GM23338 (cell line): ENCODE data around the gene OR1I1. TPM values are rescaled to one million over a fixed set of nuclear protein-coding genes. Genes with fewer than 3 reads are reported as not detected.

Source experiments
- ATAC-seq: fragments of 200-7000 bp; cut with Tn5 transposase; 3 replicates; pipeline ENCODE4 v1.9.1; 2020
- DNase-seq: peaks from one replicate; pipeline ENCODE4 v3.0.0-alpha.2; 2015; ENCODE audit warnings: low spot score
- H2AFZ ChIP-seq: fragments of 200-600 bp; sonication (generic); 2 replicates; pipeline ENCODE4 v1.8.0; 2016; ENCODE audit warnings: antibody characterized with exemption, mild to moderate bottlenecking, moderate library complexity
- H3F3A ChIP-seq: fragments of 200-600 bp; sonication (generic); replicated peaks from 2 replicates; pipeline ENCODE4 v1.8.0; 2017; ENCODE audit warnings: antibody characterized with exemption, mixed run types, low read depth
- H3K27ac ChIP-seq: fragments of 200-600 bp; sonication (generic); 2 replicates; pipeline ENCODE4 v1.6.1; 2016; ENCODE audit warnings: low read depth
- H3K27me3 ChIP-seq: fragments of 200-600 bp; sonication (generic); 2 replicates; pipeline ENCODE4 v1.8.0; 2016; ENCODE audit warnings: mild to moderate bottlenecking, mixed run types, moderate library complexity; ENCODE audit not compliant: insufficient read depth
- H3K36me3 ChIP-seq: fragments of 200-600 bp; sonication (generic); 2 replicates; pipeline ENCODE4 v1.8.0; 2016; ENCODE audit warnings: mild to moderate bottlenecking; ENCODE audit not compliant: insufficient read depth
- H3K4me1 ChIP-seq: fragments of 200-600 bp; sonication (generic); 2 replicates; pipeline ENCODE4 v1.8.0; 2016; ENCODE audit warnings: mild to moderate bottlenecking, moderate library complexity; ENCODE audit not compliant: insufficient read depth
- H3K4me2 ChIP-seq: fragments of 200-600 bp; sonication (generic); 2 replicates; pipeline ENCODE4 v1.7.1; 2017; ENCODE audit warnings: mixed run types
- H3K4me3 ChIP-seq: fragments of 200-600 bp; sonication (generic); 2 replicates; pipeline ENCODE4 v1.6.1; 2016; ENCODE audit warnings: mixed run types
- H3K79me2 ChIP-seq: fragments of 200-600 bp; sonication (generic); replicated peaks from 2 replicates; pipeline ENCODE4 v1.8.0; 2017; ENCODE audit warnings: mild to moderate bottlenecking; ENCODE audit not compliant: insufficient read depth
- H3K9me2 ChIP-seq: fragments of 200-600 bp; sonication (generic); 2 replicates; pipeline ENCODE4 v1.8.0; 2017; ENCODE audit not compliant: insufficient read depth
- H4K20me1 ChIP-seq: fragments of 200-600 bp; sonication (generic); replicated peaks from 2 replicates; pipeline ENCODE4 v1.8.0; 2017; ENCODE audit warnings: mild to moderate bottlenecking; ENCODE audit not compliant: insufficient read depth
- H3K27ac Mint-ChIP-seq: 2 replicates; pipeline ENCODE4 v1.8.0; 2020; ENCODE audit warnings: inconsistent platforms, mild to moderate bottlenecking, moderate library complexity, mixed read lengths
- H3K27me3 Mint-ChIP-seq: 3 replicates; pipeline ENCODE4 v1.8.0; 2022; ENCODE audit warnings: low read depth, mild to moderate bottlenecking, moderate library complexity, mixed read lengths, inconsistent platforms; ENCODE audit not compliant: insufficient read depth, poor library complexity
- H3K36me3 Mint-ChIP-seq: 3 replicates; pipeline ENCODE4 v1.8.0; 2021; ENCODE audit warnings: low read depth, mild to moderate bottlenecking, inconsistent platforms, moderate library complexity, mixed read lengths
- H3K4me1 Mint-ChIP-seq: 3 replicates; pipeline ENCODE4 v1.8.0; 2020; ENCODE audit warnings: mild to moderate bottlenecking, inconsistent platforms, mixed read lengths
- H3K4me3 Mint-ChIP-seq: 3 replicates; pipeline ENCODE4 v1.8.0; 2021; ENCODE audit warnings: moderate library complexity, mild to moderate bottlenecking, inconsistent platforms, mixed read lengths
- H3K9me3 Mint-ChIP-seq: 3 replicates; pipeline ENCODE4 v1.8.0; 2020; ENCODE audit warnings: moderate library complexity, mild to moderate bottlenecking, inconsistent platforms, mixed read lengths
- EZH2 ChIP-seq: fragments of 200-600 bp; sonication (generic); IDR thresholded peaks from one replicate; pipeline ENCODE4 v1.8.0; 2017; ENCODE audit warnings: antibody characterized with exemption, mild to moderate bottlenecking, low read depth; ENCODE audit not compliant: unreplicated experiment
- JUNB ChIP-seq: IDR thresholded peaks from one replicate; pipeline ENCODE4 v1.6.1; 2016; ENCODE audit warnings: antibody characterized with exemption; ENCODE audit not compliant: unreplicated experiment
- POLR2AphosphoS5 ChIP-seq: IDR thresholded peaks from 2 replicates; pipeline ENCODE4 v1.6.1; 2016; ENCODE audit warnings: antibody characterized with exemption, low read depth
- ZNF114 ChIP-seq: fragments of 250-450 bp; sonication (Bioruptor Pico); IDR thresholded peaks from 2 replicates; pipeline ENCODE4 v1.5.0; 2020; ENCODE audit warnings: mild to moderate bottlenecking, moderate library complexity
- polyA plus RNA-seq: library from polyadenylated mRNA; unstranded; fragments of >200 nt; fragmentation: Nextera tagmentation; extraction: Ambion mirVana; gene quantifications from 2 replicates; pipeline ENCODE4 v1.2.1, GENCODE V29; 2016
- total RNA-seq: library from RNA; depleted of rRNA; stranded (reverse); fragments of >200 nt; shearing (Covaris generic); gene quantifications from 2 replicates; pipeline ENCODE4 v1.2.3, GENCODE V29; 2014
- TF ChIP-seq, protein P1 (sequence below): fragments of 250-450 bp; sonication (Bioruptor Pico); IDR thresholded peaks from 2 replicates; pipeline ENCODE4 v1.5.0; 2020; ENCODE audit warnings: mild to moderate bottlenecking, moderate library complexity

Gene OR1I1
- total and polyA plus RNA-seq, 2 experiments from 2014 or later = not detected

DNA sequence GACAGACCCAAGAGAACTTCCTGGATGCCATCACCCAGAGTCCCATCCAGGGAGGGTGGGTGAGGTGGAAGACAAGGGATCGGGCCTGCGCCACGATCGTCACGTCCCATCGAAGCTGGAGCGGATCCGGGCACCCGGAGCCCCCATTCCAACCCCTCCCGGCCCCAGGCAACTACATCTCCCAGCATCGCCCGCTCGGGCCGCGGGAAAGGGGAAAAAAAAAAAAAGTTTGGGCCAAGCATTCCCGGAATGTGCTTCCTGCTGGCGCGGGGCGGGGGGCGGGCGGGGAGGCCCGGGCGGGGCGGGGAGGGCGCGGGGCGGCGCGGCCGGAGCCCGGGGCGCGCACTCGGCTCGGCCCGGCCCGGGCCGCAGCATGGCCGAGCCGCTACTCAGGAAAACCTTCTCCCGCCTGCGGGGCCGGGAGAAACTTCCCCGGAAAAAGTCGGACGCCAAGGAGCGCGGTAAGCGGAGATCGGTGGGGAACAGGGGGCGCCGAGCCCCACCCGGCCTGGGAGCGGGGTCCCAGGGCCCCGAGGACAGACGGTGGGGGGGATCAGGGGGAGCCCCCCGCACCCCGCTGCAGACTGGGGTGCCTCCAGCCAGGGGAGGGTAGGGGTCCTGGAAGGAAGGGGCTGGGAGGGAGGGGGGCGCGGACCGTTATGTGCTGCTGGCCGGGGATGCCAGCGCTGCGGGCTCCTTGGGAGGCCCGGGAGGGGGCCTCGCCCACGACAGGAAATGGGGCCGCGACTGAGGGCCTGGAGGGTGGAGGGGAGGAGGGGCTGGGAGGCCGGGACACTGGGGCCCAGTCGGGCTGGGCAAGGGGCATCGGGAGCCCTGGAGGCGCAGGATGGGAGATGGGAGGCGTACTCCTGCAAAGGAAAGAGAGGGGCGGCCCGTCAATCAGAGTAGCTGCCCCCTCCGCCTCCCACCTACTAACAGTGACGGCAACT lies 25.3 kb downstream of the OR1I1 start, which contains the start of gene SYDE1 (continued):
- TF ChIP-seq, protein P1, sequence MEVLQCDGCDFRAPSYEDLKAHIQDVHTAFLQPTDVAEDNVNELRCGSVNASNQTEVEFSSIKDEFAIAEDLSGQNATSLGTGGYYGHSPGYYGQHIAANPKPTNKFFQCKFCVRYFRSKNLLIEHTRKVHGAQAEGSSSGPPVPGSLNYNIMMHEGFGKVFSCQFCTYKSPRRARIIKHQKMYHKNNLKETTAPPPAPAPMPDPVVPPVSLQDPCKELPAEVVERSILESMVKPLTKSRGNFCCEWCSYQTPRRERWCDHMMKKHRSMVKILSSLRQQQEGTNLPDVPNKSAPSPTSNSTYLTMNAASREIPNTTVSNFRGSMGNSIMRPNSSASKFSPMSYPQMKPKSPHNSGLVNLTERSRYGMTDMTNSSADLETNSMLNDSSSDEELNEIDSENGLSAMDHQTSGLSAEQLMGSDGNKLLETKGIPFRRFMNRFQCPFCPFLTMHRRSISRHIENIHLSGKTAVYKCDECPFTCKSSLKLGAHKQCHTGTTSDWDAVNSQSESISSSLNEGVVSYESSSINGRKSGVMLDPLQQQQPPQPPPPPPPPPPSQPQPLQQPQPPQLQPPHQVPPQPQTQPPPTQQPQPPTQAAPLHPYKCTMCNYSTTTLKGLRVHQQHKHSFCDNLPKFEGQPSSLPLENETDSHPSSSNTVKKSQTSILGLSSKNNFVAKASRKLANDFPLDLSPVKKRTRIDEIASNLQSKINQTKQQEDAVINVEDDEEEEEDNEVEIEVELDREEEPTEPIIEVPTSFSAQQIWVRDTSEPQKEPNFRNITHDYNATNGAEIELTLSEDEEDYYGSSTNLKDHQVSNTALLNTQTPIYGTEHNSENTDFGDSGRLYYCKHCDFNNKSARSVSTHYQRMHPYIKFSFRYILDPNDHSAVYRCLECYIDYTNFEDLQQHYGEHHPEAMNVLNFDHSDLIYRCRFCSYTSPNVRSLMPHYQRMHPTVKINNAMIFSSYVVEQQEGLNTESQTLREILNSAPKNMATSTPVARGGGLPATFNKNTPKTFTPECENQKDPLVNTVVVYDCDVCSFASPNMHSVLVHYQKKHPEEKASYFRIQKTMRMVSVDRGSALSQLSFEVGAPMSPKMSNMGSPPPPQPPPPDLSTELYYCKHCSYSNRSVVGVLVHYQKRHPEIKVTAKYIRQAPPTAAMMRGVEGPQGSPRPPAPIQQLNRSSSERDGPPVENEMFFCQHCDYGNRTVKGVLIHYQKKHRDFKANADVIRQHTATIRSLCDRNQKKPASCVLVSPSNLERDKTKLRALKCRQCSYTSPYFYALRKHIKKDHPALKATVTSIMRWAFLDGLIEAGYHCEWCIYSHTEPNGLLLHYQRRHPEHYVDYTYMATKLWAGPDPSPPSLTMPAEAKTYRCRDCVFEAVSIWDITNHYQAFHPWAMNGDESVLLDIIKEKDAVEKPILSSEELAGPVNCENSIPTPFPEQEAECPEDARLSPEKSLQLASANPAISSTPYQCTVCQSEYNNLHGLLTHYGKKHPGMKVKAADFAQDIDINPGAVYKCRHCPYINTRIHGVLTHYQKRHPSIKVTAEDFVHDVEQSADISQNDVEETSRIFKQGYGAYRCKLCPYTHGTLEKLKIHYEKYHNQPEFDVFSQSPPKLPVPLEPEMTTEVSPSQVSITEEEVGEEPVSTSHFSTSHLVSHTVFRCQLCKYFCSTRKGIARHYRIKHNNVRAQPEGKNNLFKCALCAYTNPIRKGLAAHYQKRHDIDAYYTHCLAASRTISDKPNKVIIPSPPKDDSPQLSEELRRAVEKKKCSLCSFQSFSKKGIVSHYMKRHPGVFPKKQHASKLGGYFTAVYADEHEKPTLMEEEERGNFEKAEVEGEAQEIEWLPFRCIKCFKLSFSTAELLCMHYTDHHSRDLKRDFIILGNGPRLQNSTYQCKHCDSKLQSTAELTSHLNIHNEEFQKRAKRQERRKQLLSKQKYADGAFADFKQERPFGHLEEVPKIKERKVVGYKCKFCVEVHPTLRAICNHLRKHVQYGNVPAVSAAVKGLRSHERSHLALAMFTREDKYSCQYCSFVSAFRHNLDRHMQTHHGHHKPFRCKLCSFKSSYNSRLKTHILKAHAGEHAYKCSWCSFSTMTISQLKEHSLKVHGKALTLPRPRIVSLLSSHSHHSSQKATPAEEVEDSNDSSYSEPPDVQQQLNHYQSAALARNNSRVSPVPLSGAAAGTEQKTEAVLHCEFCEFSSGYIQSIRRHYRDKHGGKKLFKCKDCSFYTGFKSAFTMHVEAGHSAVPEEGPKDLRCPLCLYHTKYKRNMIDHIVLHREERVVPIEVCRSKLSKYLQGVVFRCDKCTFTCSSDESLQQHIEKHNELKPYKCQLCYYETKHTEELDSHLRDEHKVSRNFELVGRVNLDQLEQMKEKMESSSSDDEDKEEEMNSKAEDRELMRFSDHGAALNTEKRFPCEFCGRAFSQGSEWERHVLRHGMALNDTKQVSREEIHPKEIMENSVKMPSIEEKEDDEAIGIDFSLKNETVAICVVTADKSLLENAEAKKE (CRISPR knock-in tag) = no peak
- TF ChIP-seq ZNF114 (CRISPR knock-in tag) = no peak

DNA sequence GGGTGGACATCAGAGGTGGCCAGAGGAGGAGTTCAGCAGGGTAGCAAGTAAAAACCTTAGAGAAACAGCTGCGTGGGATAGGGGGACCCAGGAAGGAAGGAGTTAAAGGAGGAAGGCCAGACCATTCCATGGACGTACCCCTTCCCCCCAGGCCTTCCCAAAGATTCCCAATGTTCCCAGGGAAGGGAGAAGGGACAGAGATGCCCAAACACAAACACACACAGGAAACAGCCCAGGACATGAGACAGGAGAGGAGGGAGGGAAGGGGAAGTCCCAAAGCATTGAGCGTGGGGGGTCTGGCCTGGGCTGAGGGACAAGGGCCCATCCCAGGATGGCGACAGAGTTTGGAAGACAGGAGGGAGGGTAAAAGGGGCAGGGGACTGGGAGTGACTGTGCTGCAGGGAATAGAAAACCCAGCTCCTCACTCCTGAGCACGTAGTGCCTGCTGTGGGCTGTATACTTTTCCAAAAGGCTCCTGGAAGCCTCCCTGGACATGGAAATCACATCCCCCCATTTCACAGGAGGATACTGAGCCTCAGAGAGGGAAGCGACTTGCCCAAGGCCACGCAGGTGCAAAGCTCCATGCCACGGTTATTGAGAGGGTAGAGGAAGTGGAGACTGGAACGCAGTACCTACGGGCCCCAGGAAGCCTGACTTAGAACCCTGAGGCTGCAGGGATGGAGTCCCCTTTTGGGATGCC lies 26.3 kb downstream of the OR1I1 start:
- Histone ChIP-seq H3F3A (no peaks in the 10 kb centered on the region; the same call in 1 of the 2 replicates), H3K27ac (peak overlapping the region; percentile 84), H2AFZ (no peak overlapping the region), H3K4me1 (peaks cover 11% of the 10 kb centered on the region; the same call in 1 of the 2 replicates), H3K4me3 (peak overlapping the region; percentile 91), H3K4me2 (peak overlapping the region; percentile 94), H4K20me1 (peaks cover 4% of the 10 kb centered on the region; the same call in 1 of the 2 replicates), H3K79me2 (peaks cover 9% of the 10 kb centered on the region), H3K9me2 (0 out of 2 replicates have a peak, but pooled peaks cover 4% of the 10 kb centered on the region), H3K36me3 (peaks cover 15% of the 10 kb centered on the region; the same call in 1 of the 2 replicates), H3K27me3 (no peaks in the 10 kb centered on the region)
- peak overlapping the region; percentile 88 for H3K4me3 Mint-ChIP-seq
- TF ChIP-seq POLR2AphosphoS5 (no peak), EZH2 (no peak), JUNB (no peak)
- peak; percentile 55 for DNase-seq
- peaks cover 30% of the 10 kb centered on the region for H3K36me3 Mint-ChIP-seq
- peak overlapping the region; percentile 87 for H3K27ac Mint-ChIP-seq
- H3K4me1 Mint-ChIP-seq = peaks cover 12% of the 10 kb centered on the region
- peaks cover 3% of the 10 kb centered on the region; the same call in 1 of the 3 replicates for H3K9me3 Mint-ChIP-seq
- peak; percentile 5; the same call in 2 of the 3 replicates for ATAC-seq
- H3K27me3 Mint-ChIP-seq = peaks cover 8% of the 10 kb centered on the region
